HG03521 (cell line): ENCODE results near the gene GPR108.
"Not testable (repeated sequence)": the region's sequence is repeated elsewhere in the genome, so short reads cannot be mapped to it uniquely, and the experiment has no call there.

Experiments
- ATAC-seq: cut with Tn5 transposase; IDR thresholded peaks from one replicate; pipeline ENCODE4 v1.9.1; 2021; ENCODE audit warnings: mild to moderate bottlenecking, moderate library complexity; ENCODE audit not compliant: unreplicated experiment

GPR108 gene

DNA sequence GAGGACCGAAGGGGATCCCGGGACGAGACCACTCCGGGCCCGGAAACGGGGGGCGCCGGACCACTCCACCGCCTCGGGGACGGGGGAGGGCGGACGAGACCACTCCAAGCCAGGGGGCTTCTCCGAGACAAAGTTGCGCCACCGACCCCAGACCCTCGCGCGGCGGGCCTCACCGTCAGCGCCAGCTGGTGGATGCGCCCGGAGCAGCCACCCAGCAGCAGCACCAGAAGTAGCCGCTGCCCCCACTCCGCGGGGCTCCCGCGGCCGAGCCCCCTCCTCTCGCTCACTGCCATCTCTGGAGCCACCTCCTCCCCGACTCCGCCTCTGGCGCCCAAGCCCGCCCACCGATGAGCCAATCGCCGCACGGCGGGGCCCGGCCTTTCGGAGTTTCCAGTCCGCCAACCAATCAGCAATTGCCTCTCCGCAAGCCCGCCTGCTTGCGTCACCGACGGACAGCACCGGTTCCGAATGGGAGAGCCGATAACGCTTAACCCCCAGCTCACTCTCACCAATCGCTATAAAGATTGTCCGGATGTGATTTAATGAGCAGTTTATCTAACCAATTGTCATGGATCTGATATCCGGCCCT is at the start of gene GPR108:
Gene GPR108 (minus strand): TSS at position 297 of the 589 bp plus-strand sequence. CDS start 4 bp downstream, at position 293.
- peak; percentile 57 for ATAC-seq

GRCh38 chr19:6779206-6779605 is 41.8 kb upstream of the GPR108 start:
- no peak for ATAC-seq

- no peak for ATAC-seq
Measured at GRCh38 chr19:6778386-6778785, 41.0 kb upstream of the GPR108 start.

DNA sequence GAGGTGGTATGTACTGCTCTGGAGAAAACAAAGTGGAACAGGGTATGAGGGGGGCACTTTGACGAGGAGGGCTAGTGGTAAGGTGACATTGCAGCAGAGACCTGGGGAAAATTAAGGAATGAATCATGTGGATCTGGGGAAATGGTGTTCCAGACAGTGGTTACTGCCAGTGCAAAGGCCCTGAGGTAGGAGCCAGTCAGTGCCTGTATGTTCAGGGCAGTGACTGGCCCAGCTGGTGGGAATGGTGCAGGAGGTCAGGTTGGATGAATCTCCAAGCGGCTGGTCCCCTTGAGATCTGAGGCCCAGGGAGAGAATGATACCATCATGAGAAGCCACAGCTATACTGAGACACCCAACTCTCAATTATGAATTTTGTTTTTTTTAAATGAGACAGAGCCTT is 40.1 kb upstream of the GPR108 start:
- ATAC-seq: no peak

DNA sequence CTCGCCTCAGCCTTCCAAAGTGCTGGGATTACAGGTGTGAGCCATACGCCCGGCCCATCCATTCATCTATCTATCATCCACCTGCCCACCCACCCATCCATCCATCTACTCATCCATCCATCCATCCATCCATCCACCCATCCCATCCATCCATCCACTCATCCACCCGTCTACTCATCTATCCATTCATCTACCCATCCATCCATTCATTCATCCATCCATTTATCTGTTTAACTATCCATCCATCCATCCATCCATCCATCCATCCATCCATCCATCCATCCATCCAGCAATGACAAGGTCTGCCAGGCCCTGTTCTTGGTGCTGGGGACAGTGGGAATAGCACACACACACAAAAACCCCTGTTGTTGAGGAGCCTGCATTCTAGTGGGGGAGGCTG is 39.6 kb upstream of the GPR108 start:
- no peak for ATAC-seq

DNA sequence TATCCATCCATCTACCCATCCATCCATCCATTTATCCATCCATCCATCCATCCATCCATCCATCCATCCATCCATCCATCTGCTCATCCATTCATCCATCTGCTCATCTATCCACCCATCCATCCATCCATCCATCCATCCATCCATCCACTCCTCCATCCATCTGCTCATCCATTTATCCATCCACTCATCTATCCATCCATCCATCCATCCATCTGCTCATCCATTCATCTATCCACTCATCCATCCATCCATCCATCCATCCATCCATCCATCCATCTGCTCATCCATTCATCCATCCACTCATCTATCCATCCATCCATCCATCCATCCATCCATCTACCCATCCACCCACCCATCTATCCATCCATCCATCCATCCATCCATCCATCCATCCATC is 38.7 kb upstream of the GPR108 start:
- not testable (repeated sequence) for ATAC-seq

- no peak for ATAC-seq
Measured at GRCh38 chr19:6774821-6775707, 37.7 kb upstream of the GPR108 start.

- no peak for ATAC-seq
Measured at GRCh38 chr19:6773323-6773931, 36.0 kb upstream of the GPR108 start.

DNA sequence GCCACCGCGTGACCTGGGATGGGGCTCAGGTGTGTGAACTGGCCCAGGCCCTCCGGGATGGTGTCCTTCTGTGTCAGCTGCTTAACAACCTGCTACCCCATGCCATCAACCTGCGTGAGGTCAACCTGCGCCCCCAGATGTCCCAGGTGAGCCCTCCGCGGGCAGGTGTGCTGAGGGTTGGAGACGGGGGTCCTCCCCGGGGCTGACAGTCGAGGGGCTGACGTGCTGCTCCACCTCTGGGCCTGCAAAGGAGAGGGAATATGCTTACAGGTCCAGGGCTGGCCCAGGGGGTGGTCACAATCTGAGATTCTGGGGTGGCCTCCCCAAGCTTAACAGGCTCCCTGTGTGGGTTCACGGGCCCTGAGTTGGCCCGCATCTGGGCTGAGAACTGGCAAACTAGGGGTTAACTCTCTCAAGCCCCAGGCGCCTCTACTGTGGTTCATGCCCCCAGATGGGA is 35.5 kb upstream of the GPR108 start:
- no peak for ATAC-seq

DNA sequence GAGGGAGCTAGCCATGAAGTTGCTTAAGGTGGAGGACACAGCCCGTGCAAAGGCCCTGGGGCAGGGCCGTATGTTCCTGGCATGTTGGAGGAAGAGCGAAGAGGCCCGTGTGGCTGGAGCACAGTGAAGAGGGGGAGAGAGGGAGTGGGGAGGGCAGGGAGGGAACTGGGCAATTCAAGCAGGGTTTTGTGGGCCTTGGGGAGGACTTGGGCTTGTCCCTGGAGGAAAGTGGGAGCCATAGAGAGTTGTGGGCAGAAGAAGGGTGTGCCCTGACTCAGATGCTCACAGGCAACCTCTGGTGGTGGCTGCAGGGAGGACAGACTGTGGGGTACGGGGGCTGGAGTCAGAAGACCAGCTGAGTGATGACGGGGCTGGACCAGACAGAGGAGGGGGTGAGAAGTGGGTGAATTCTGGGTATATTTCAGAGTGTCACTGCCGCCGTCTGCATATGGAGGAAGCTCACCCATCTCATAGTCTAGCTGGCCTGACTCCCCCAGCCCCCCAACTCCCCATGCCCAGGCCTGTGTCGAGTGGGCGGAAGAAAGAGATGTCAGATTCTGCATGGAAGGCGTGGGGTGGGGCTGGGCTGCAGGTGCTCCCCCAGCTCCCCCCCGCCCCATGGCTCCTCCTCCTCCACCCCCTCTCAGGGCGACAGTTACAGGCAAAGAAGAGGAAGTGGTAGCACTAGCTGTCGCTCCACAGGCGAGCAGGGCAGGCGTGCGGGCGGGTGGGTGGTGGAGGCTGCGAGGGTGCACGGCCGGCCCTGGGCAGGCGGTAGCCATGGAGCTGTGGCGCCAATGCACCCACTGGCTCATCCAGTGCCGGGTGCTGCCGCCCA is 34.9 kb upstream of the GPR108 start, which contains the start of gene VAV1:
Gene VAV1 (plus strand): TSS at position 681 of the 838 bp plus-strand sequence. CDS start 100 bp downstream, at position 781.
- no peak for ATAC-seq

DNA sequence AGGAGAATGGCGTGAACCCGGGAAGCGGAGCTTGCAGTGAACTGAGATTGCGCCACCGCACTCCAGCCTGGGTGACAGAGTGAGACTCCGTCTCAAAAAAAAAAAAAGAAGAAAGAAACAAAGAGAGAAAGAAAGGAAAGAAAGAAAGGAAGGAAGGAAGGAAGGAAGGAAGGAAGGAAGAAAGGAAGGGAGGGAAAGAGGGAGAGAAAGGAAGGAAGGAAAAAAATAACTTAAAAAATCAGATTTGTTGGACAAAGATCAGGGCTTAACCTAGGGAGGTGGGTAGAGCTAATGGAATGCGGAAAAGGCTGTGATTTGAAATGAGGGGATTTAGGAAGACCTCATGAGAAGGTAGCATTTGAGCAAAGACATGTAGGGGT is 34.3 kb upstream of the GPR108 start:
- ATAC-seq: not testable (repeated sequence)

DNA sequence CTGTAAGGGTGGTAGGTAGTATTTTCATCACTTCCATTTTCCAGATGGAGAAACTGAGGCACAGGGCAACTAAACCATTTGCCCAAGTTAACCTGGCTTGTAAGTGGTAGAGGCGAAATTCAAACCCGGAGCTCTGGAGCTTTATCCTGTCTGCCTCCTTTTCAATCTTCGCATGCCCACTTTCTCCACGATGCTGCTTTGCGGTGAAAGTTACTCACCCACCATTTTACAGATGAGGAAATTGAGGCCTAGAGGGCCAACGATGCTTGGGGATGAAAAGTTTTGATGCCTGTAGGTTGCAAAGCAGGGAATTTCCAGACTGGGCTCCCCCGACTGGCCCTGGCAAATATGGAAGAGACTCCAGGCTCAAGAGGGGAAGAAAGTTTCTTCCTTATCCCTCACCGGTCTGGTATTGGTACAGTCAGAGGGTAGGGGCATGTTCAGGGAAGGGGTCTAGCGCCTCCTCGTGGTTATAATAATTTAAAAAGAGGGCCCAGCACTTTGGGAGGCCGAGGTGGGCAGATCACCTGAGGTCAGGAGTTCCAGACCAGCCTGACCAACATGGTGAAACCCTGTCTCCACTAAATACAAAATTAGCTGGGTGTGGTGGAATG is 31.7 kb upstream of the GPR108 start:
- no peak for ATAC-seq

- no peak for ATAC-seq
Measured at GRCh38 chr19:6768236-6768785, 30.9 kb upstream of the GPR108 start.

- ATAC-seq: peak; percentile 58
Measured at GRCh38 chr19:6767357-6768235, 30.2 kb upstream of the GPR108 start, which contains the start of gene SH2D3A. TSS of gene SH2D3A (minus strand) at chr19:6767435. CDS start at chr19:6763748, 3,687 bp downstream.

GRCh38 chr19:6767081-6767356 is 29.6 kb upstream of the GPR108 start:
- ATAC-seq: peak; percentile 4

GRCh38 chr19:6766357-6767080 is 29.1 kb upstream of the GPR108 start:
- ATAC-seq: no peak

GRCh38 chr19:6765738-6766356 is 28.5 kb upstream of the GPR108 start:
- no peak for ATAC-seq

DNA sequence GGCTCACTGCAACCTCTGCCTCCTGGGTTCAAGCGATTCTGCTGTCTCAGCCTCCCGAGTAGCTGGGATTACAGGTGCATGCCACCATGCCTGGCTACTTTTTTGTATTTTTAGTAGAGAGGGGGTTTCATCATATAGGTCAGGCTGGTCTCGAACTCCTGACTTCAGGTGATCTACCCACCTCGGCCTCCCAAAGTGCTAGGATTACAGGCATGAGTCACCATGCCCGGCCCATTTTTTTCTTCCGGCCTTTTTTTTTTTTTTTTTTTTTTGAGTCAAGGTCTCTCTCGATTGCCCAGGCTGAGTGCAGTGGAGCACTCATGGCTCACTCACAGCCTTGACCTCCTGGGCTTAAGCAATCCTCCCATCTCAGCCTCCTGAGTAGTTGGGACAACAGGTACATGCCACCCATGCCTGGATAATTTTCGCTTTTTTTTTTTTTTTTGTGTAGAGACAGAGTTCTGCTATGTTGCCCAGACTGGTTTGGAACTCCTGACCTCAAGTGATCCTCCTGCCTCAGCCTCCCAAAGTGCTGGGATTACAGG is 24.9 kb upstream of the GPR108 start:
- ATAC-seq: not testable (repeated sequence)
